T-helper 17 cell (primary cell): ENCODE measurements around the gene INPP5F. TPM values are rescaled to one million over a fixed set of nuclear protein-coding genes. Genes with fewer than 3 reads are reported as not detected.

Source experiments
- ATAC-seq: fragments of 150-1000 bp; cut with Tn5 transposase; 2 replicates; pipeline ENCODE4 v1.10.0; 2021; ENCODE audit warnings: mild to moderate bottlenecking, moderate library complexity
- DNase-seq, 3 donors: peaks; one replicate each; pipeline versions ENCODE4 v3.0.0 to v3.0.0-alpha.2; 2020 to 2021
- H3K9me3 ChIP-seq: one replicate; pipeline ENCODE4 v1.7.0; 2013; ENCODE audit warnings: low read length, mild to moderate bottlenecking; ENCODE audit not compliant: control insufficient read depth, poor library complexity, severe bottlenecking
- H3K27ac Mint-ChIP-seq: one replicate; pipeline ENCODE4 v1.8.0; 2022; ENCODE audit warnings: mild to moderate bottlenecking, moderate library complexity, mixed read lengths
- H3K27me3 Mint-ChIP-seq: one replicate; pipeline ENCODE4 v1.8.0; 2022; ENCODE audit warnings: mixed read lengths
- H3K36me3 Mint-ChIP-seq: one replicate; pipeline ENCODE4 v1.8.0; 2022; ENCODE audit warnings: low read depth, mixed read lengths
- H3K4me1 Mint-ChIP-seq: one replicate; pipeline ENCODE4 v1.8.0; 2022; ENCODE audit warnings: mild to moderate bottlenecking, mixed read lengths
- H3K4me3 Mint-ChIP-seq: one replicate; pipeline ENCODE4 v1.8.0; 2022; ENCODE audit warnings: mild to moderate bottlenecking, moderate library complexity, mixed read lengths
- total RNA-seq, 4 donors: library from RNA in 2 of 4; stranded (reverse) in 2 of 4; gene quantifications; one replicate each; pipeline ENCODE4 v1.2.3 and lab custom pipeline; 2022 to 2026

Gene INPP5F
- total RNA-seq, 2 donors from 2014 or later, result 10.4 to 11.9 TPM

DNA sequence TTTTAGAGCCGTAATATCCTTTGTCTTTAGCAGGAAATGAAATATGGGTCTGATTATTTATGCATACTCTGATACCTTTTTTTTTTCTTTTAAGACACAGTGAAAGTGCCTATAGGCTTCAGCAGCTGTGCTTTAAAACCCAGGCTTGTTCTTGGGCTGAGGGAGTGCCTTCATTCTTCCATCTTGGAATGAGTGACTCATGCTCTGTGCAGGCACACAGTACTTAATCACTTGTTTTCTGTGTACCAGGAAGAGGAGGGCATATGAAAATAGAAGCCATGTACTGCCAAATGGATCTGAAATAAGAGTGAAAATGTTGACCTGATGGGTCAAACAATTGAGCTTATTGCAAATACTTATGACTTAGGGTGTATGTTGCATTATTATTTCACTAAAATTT, 12.0 kb downstream of the INPP5F start:
- peak overlapping the region; percentile 75 for H3K27ac Mint-ChIP-seq
- H3K4me3 Mint-ChIP-seq, result peak overlapping the region; percentile 68
- H3K4me1 Mint-ChIP-seq, result peaks cover 24% of the 10 kb centered on the region
- no peaks in the 10 kb centered on the region for H3K9me3 ChIP-seq
- H3K36me3 Mint-ChIP-seq, result no peaks in the 10 kb centered on the region
- H3K27me3 Mint-ChIP-seq, result no peaks in the 10 kb centered on the region
- ATAC-seq (peak; percentile 54), DNase-seq (no peak)

GRCh38 chr10:119738962-119739361, 13.1 kb downstream of the INPP5F start:
- Mint-ChIP-seq H3K4me1 (peaks cover 22% of the 10 kb centered on the region), H3K27me3 (no peaks in the 10 kb centered on the region), H3K27ac (no peak overlapping the region), H3K4me3 (peak overlapping the region; percentile 26), H3K36me3 (no peaks in the 10 kb centered on the region)
- DNase-seq, result no peak
- H3K9me3 ChIP-seq, result no peaks in the 10 kb centered on the region
- no peak for ATAC-seq

DNA sequence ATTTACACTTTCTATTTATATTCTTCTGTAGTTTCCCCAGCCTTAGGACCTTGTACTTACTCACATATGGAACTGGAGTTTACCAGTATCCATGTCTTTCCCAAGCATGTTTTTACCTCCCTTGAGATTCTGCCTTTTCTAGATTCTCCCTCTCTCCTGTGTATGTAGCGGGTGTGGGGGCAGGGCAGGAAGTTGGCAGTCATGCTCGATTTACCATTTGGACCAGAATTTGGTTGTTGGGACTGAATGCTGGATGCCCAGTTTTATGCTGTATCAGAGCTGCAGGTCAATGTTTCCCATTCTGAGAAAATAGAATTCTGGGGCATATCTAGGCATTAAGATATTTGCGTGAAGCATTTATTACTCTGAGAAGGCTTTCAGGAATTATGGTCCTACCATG, 14.2 kb downstream of the INPP5F start:
- Mint-ChIP-seq H3K27ac (no peak overlapping the region), H3K27me3 (no peaks in the 10 kb centered on the region), H3K4me3 (no peak overlapping the region), H3K36me3 (no peaks in the 10 kb centered on the region), H3K4me1 (peaks cover 32% of the 10 kb centered on the region)
- DNase-seq (no peak), ATAC-seq (no peak)
- H3K9me3 ChIP-seq, result no peaks in the 10 kb centered on the region

GRCh38 chr10:119742947-119743648, 17.2 kb downstream of the INPP5F start:
- H3K27ac Mint-ChIP-seq, result no peak overlapping the region
- H3K4me3 Mint-ChIP-seq, result no peak overlapping the region
- H3K9me3 ChIP-seq, result no peaks in the 10 kb centered on the region
- no peak for DNase-seq
- H3K4me1 Mint-ChIP-seq, result peaks cover 30% of the 10 kb centered on the region
- H3K27me3 Mint-ChIP-seq, result no peaks in the 10 kb centered on the region
- ATAC-seq, result no peak
- H3K36me3 Mint-ChIP-seq, result no peaks in the 10 kb centered on the region

GRCh38 chr10:119747940-119748339, 22.1 kb downstream of the INPP5F start:
- H3K9me3 ChIP-seq, result no peaks in the 10 kb centered on the region
- Mint-ChIP-seq H3K36me3 (peaks cover 3% of the 10 kb centered on the region), H3K4me3 (no peak overlapping the region), H3K27me3 (no peaks in the 10 kb centered on the region), H3K27ac (no peak overlapping the region), H3K4me1 (peaks cover 34% of the 10 kb centered on the region)
- ATAC-seq (no peak), DNase-seq (no peak)

- Mint-ChIP-seq H3K4me1 (peaks cover 31% of the 10 kb centered on the region), H3K4me3 (no peak overlapping the region)
Measured at GRCh38 chr10:119748871-119749270, 23.0 kb downstream of the INPP5F start.

GRCh38 chr10:119749455-119749854, 23.6 kb downstream of the INPP5F start:
- no peak for ATAC-seq
- H3K4me1 Mint-ChIP-seq, result peaks cover 26% of the 10 kb centered on the region

More at GRCh38 chr10:119748871-119749270, 23.0 kb downstream of the INPP5F start:
- no peak for ATAC-seq
- H3K36me3 Mint-ChIP-seq, result peaks cover 3% of the 10 kb centered on the region
- no peaks in the 10 kb centered on the region for H3K27me3 Mint-ChIP-seq
- no peak for DNase-seq
- no peaks in the 10 kb centered on the region for H3K9me3 ChIP-seq
- no peak overlapping the region for H3K27ac Mint-ChIP-seq

DNA sequence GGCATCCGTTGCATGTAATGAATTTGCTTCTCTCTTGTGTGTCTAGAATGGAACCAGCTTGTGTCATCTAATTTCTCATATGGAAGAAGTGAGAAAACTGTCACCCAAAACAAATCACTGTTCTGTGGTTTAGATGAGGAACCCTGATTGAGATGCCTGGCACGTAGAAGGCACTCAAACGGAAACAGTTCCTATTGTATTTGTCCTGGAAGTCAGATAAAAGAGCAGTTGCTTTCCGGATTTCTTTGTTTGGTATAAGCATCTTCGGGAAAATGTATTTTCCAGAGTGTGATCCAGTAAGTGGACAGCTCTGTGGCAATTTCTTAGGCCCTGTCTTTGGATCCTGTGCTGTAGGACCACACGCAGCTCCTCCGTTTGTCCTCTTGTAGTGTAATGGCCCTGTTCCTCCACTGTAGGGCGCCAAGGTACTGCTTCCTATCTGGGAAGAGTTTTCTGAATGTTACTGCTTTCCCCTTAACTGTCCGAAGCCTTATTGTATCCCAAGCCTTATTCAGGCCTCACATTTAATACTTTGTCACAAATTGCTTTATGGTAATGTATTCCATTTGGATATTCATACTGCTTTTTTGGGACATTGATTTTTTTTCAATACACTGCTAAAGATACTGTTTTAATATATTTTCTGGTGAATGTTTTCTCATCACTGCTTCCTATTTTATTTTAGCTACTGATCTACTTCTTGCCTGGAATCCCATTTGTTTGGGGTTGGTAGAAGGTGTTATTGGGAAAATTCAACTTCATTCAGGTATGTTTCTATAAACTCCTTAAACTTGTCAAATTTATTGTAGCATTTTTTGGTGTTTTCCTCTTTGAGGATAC, 24.8 kb downstream of the INPP5F start:
- ATAC-seq, result peak; percentile 98
- Mint-ChIP-seq H3K4me3 (peak overlapping the region; percentile 53), H3K36me3 (peaks cover 3% of the 10 kb centered on the region), H3K4me1 (peaks cover 18% of the 10 kb centered on the region), H3K27ac (peak overlapping the region; percentile 66), H3K27me3 (no peaks in the 10 kb centered on the region)
- no peaks in the 10 kb centered on the region for H3K9me3 ChIP-seq
- peak; percentile 19 to 42 (median 19) for DNase-seq

More at GRCh38 chr10:119749455-119749854, 23.6 kb downstream of the INPP5F start:
- no peaks in the 10 kb centered on the region for H3K27me3 Mint-ChIP-seq
- H3K36me3 Mint-ChIP-seq, result peaks cover 3% of the 10 kb centered on the region
- no peak for DNase-seq
- H3K9me3 ChIP-seq, result no peaks in the 10 kb centered on the region
- no peak overlapping the region for H3K27ac Mint-ChIP-seq
- no peak overlapping the region for H3K4me3 Mint-ChIP-seq

- ATAC-seq (no peak), DNase-seq (no peak)
- Mint-ChIP-seq H3K36me3 (peaks cover 3% of the 10 kb centered on the region), H3K27me3 (no peaks in the 10 kb centered on the region), H3K4me3 (no peak overlapping the region), H3K27ac (no peak overlapping the region), H3K4me1 (peaks cover 13% of the 10 kb centered on the region)
- H3K9me3 ChIP-seq, result no peaks in the 10 kb centered on the region
Measured at GRCh38 chr10:119753309-119753708, 27.5 kb downstream of the INPP5F start.

- Mint-ChIP-seq H3K4me1 (peaks cover 13% of the 10 kb centered on the region), H3K27ac (no peak overlapping the region), H3K4me3 (no peak overlapping the region), H3K27me3 (no peaks in the 10 kb centered on the region), H3K36me3 (peaks cover 3% of the 10 kb centered on the region)
- H3K9me3 ChIP-seq, result no peaks in the 10 kb centered on the region
- DNase-seq (no peak), ATAC-seq (no peak)
Measured at GRCh38 chr10:119754085-119754484, 28.2 kb downstream of the INPP5F start.

DNA sequence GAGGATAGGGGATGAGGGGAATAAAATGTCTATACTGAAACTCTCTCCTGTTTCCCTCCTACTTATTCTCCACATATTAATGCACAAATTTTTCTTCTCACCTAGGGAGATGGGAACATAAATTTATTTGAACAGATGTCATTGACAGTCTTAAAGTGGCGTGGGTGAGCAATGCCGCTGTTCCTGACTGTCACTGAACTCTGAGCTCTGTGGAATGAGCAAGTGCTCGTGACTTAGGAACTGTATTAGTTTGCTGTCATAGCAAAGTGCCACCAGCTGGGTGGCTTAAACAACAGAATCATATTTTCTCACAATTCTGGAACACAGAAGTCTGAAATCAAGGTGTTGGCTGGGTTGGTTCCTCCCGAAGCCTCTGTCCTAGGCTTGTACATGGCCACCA, 29.1 kb downstream of the INPP5F start:
- H3K9me3 ChIP-seq, result no peaks in the 10 kb centered on the region
- DNase-seq (no peak), ATAC-seq (no peak)
- no peak overlapping the region for H3K27ac Mint-ChIP-seq
- peaks cover 6% of the 10 kb centered on the region for H3K36me3 Mint-ChIP-seq
- no peak overlapping the region for H3K4me3 Mint-ChIP-seq
- H3K27me3 Mint-ChIP-seq, result no peaks in the 10 kb centered on the region
- peaks cover 16% of the 10 kb centered on the region for H3K4me1 Mint-ChIP-seq

DNA sequence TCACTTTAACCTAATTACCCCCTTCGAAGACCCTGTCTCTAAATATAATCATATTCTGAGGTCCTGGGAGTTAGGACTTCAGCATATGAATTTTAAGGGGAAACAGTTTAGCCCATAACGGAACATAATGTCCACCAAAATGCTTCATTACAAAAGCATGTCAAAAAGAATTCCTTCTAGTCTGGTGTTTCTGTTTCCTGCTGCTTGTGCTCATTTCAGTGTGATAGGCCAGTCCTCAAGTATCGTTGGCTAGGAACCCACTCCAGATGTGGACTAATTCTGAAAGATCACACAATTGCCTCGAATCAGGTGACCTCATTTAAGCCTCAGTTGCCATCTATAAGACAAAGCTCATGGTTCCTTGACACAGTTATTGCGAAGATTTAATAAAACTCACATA, 29.6 kb downstream of the INPP5F start:
- no peak overlapping the region for H3K27ac Mint-ChIP-seq

DNA sequence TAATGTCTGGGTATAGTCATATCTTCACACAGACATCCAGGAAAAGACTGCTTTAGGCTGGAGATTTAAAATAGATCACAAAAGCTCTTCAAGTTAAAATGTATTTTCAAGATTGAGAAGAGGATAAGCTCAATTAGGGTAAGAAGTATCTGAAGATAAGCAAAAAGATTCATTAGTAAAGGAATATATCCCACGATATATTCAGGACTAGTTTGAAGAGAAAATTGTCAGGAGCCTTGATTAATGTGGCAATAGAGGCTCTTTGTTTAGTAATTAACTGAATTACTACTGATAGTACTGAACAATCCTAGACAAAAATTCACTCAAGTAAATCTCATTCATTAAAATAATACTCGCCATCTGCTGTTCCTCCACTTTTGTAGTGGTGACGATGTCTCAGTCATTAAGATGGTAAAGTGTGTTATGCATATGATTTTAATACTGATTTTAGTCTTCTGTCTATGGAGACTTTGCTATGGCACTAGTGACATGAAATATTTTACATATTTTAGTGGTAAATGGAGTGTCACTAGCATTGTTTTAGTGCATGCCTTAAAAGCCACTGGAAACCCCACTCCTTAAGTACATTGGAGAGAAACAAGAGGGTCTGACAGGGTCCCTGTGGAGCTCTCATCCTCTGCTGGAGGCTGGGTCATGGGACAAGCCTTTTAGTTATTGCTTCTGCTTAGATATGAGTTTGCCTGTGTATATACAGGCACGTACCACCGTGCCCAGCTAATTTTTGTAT, 32.8 kb downstream of the INPP5F start:
- no peak for ATAC-seq
- H3K9me3 ChIP-seq, result no peaks in the 10 kb centered on the region
- Mint-ChIP-seq H3K27ac (no peak overlapping the region), H3K27me3 (no peaks in the 10 kb centered on the region), H3K4me3 (no peak overlapping the region), H3K36me3 (peaks cover 3% of the 10 kb centered on the region), H3K4me1 (peaks cover 8% of the 10 kb centered on the region)
- DNase-seq, result no peak

More for the DNA sequence above, 29.6 kb downstream of the INPP5F start:
- H3K36me3 Mint-ChIP-seq, result peaks cover 6% of the 10 kb centered on the region
- H3K4me1 Mint-ChIP-seq, result peaks cover 15% of the 10 kb centered on the region
- DNase-seq (no peak), ATAC-seq (no peak)
- H3K27me3 Mint-ChIP-seq, result no peaks in the 10 kb centered on the region
- H3K4me3 Mint-ChIP-seq, result no peak overlapping the region
- H3K9me3 ChIP-seq, result no peaks in the 10 kb centered on the region
